ENCODE results near the gene MESP1.

The MESP1 gene

DNA sequence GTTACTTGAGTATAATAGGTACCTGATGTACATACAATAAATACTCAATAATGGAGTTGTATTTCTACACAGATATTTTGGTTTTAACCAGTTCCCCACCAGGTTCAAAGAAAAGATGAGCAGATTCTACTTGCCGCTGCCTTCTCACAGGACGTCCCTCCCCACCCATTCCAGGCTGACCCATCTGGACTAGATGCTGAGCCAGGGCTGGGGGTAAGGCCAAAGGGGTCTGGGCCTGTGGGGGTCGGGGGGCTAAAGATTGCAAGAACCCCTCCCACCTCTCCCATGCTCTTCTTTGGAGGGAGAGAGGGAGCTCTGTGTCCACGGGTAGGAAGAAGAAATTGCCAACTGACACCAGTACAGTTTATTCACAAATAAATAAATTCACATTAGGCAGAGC, 1.5 kb downstream of the MESP1 start:
- H3K36me3 ChIP-seq (ENCODE audit: control insufficient read depth in 1 of 2, insufficient read depth in 2 of 2, low read length in 2 of 2): no peaks in the 10 kb centered on the region
- H3K27me3 ChIP-seq (ENCODE audit: control insufficient read depth in 1 of 2, insufficient read depth in 2 of 2, low read length in 2 of 2): peaks cover 0 to 5% of the 10 kb centered on the region in 2 donors
- no peak overlapping the region for H3K27ac ChIP-seq (ENCODE audit: low read depth, low read length)
- H3K9me3 ChIP-seq (ENCODE audit: control insufficient read depth in 1 of 2, low read length in 2 of 2): no peaks in the 10 kb centered on the region
- H3K9ac ChIP-seq (ENCODE audit: low read depth in 1 of 2, low read length in 2 of 2): no peak overlapping the region
- peak overlapping the region; percentile 71 to 72 for H3K4me3 ChIP-seq (ENCODE audit: low read depth in 1 of 2, low read length in 2 of 2)
- peaks cover 13 to 14% of the 10 kb centered on the region in 2 donors for H3K4me1 ChIP-seq (ENCODE audit: control insufficient read depth in 1 of 2, insufficient read depth in 2 of 2, low read length in 2 of 2)

DNA sequence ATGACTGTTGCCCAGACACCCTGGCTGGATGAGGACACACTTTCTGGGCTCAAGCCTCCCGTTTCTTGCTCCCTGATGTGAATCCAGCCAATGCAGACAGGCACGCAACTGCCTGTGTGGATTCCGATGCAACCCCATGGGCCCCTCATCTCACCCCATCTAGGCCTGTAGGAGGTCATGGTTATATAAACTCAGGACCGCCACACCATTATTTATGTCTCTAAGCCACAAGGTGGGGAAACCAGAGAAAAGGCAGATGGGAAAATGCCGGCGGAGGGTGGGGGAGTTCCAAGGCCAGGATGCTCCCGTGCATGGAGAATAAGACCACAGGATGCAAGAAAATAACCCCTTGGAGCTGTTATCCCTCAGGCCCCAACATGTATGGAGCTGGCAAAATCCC, 2.0 kb downstream of the MESP1 start:
- Histone ChIP-seq H3K27ac (ENCODE audit: low read depth, low read length) (no peak overlapping the region), H3K4me1 (ENCODE audit: control insufficient read depth in 1 of 2, insufficient read depth in 2 of 2, low read length in 2 of 2) (peaks cover 13 to 14% of the 10 kb centered on the region in 2 donors), H3K9me3 (ENCODE audit: control insufficient read depth in 1 of 2, low read length in 2 of 2) (no peaks in the 10 kb centered on the region), H3K9ac (ENCODE audit: low read depth in 1 of 2, low read length in 2 of 2) (no peak overlapping the region), H3K36me3 (ENCODE audit: control insufficient read depth in 1 of 2, insufficient read depth in 2 of 2, low read length in 2 of 2) (no peaks in the 10 kb centered on the region), H3K27me3 (ENCODE audit: control insufficient read depth in 1 of 2, insufficient read depth in 2 of 2, low read length in 2 of 2) (peaks cover 0 to 5% of the 10 kb centered on the region in 2 donors), H3K4me3 (ENCODE audit: low read depth in 1 of 2, low read length in 2 of 2) (no peak overlapping the region)

DNA sequence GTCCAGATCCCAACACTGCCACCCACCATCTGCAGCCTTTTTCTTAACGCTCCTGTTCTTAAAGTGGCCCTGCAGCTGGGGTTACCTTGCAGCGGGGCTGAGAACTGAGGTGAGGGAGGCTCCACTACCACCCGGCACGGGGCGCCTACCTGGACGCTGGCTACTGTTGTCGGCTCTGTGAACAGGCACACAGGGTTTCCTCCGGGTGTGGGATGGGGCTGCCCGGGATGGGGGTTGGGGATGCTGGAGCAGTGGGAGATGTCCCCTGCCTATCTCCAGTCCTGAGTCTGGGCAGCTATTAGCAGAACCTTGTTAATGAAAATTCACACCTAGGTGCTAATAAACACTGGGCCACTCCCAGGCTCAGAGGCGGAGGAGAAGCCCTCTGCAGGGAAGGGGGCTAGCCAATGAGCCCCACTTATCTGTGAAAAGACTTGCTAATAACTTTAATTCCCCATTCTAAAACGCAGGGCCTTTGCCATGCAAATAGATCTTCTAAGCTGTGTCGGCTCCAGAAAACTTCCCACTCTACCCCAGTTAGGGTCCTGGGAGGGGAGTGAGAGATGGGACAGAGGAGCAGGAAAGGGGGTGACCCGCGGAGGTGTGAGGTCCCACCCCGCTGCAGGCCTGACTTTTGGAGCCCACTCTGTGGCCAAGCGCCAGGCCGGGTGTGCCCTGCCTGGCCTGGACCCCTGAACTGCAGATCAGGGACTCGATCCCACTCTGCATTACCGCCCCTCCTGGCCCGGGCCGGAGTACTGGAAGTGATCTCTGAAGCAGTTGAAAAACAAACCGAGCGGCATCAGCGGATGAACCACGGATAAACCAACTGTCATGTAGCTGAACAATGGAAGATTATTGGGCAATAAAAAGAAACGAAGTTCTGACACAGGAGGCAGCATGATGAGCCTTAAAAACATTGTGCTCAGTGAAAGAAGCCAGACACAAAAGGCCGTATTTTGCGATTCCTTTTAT, 3.1 kb downstream of the MESP1 start:
- H3K9me3 ChIP-seq (ENCODE audit: control insufficient read depth in 1 of 2, low read length in 2 of 2): no peaks in the 10 kb centered on the region
- H3K4me3 ChIP-seq (ENCODE audit: low read depth in 1 of 2, low read length in 2 of 2): no peak overlapping the region
- H3K4me1 ChIP-seq (ENCODE audit: control insufficient read depth in 1 of 2, insufficient read depth in 2 of 2, low read length in 2 of 2): peaks cover 13 to 14% of the 10 kb centered on the region in 2 donors
- H3K27ac ChIP-seq (ENCODE audit: low read depth, low read length): no peak overlapping the region
- no peaks in the 10 kb centered on the region for H3K36me3 ChIP-seq (ENCODE audit: control insufficient read depth in 1 of 2, insufficient read depth in 2 of 2, low read length in 2 of 2)
- peaks cover 0 to 5% of the 10 kb centered on the region in 2 donors for H3K27me3 ChIP-seq (ENCODE audit: control insufficient read depth in 1 of 2, insufficient read depth in 2 of 2, low read length in 2 of 2)
- H3K9ac ChIP-seq (ENCODE audit: low read depth in 1 of 2, low read length in 2 of 2): no peak overlapping the region

DNA sequence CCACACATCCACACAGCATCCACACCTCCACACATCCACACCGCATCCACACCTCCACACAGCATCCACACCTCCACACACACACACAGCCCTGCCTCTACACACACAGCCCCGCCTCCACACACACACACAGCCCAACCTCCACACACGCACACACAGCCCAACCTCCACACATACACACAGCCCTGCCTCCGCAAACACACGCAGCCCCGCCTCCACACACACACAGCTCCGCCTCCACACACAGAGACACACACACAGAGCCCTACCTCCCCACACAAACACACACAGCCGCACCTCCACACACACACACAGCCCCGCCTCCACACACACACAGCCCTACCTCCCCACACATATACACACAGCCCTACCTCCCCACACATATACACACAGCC, 4.7 kb downstream of the MESP1 start:
- H3K36me3 ChIP-seq (ENCODE audit: control insufficient read depth in 1 of 2, insufficient read depth in 2 of 2, low read length in 2 of 2): no peaks in the 10 kb centered on the region
- peaks cover 0 to 5% of the 10 kb centered on the region in 2 donors for H3K27me3 ChIP-seq (ENCODE audit: control insufficient read depth in 1 of 2, insufficient read depth in 2 of 2, low read length in 2 of 2)
- H3K27ac ChIP-seq (ENCODE audit: low read depth, low read length): no peak overlapping the region
- no peaks in the 10 kb centered on the region for H3K9me3 ChIP-seq (ENCODE audit: control insufficient read depth in 1 of 2, low read length in 2 of 2)
- H3K4me3 ChIP-seq (ENCODE audit: low read depth in 1 of 2, low read length in 2 of 2): no peak overlapping the region
- no peak overlapping the region for H3K9ac ChIP-seq (ENCODE audit: low read depth in 1 of 2, low read length in 2 of 2)
- peaks cover 9 to 12% of the 10 kb centered on the region in 2 donors for H3K4me1 ChIP-seq (ENCODE audit: control insufficient read depth in 1 of 2, insufficient read depth in 2 of 2, low read length in 2 of 2)

DNA sequence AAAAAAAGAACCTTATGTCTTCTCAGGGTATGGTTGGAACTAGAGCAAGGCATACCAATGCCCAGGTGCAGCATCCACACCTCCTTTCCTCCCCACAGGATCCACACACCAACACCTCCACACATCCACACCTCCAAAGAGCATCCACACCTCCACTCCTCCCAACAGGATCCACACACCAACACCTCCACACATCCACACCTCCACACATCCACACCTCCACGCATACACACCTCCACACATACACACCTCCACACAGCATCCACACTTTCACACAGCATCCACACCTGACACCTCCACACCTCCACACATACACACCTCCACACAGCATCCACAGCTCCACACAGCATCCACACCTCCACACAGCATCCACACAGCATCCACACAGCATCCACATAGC, 5.3 kb downstream of the MESP1 start:
- no peaks in the 10 kb centered on the region for H3K36me3 ChIP-seq (ENCODE audit: control insufficient read depth in 1 of 2, insufficient read depth in 2 of 2, low read length in 2 of 2)
- H3K27ac ChIP-seq (ENCODE audit: low read depth, low read length): no peak overlapping the region
- H3K9ac ChIP-seq (ENCODE audit: low read depth in 1 of 2, low read length in 2 of 2): no peak overlapping the region
- no peak overlapping the region for H3K4me3 ChIP-seq (ENCODE audit: low read depth in 1 of 2, low read length in 2 of 2)
- no peaks in the 10 kb centered on the region for H3K9me3 ChIP-seq (ENCODE audit: control insufficient read depth in 1 of 2, low read length in 2 of 2)
- peaks cover 0 to 5% of the 10 kb centered on the region in 2 donors for H3K27me3 ChIP-seq (ENCODE audit: control insufficient read depth in 1 of 2, insufficient read depth in 2 of 2, low read length in 2 of 2)
- H3K4me1 ChIP-seq (ENCODE audit: control insufficient read depth in 1 of 2, insufficient read depth in 2 of 2, low read length in 2 of 2): peaks cover 7 to 9% of the 10 kb centered on the region in 2 donors

DNA sequence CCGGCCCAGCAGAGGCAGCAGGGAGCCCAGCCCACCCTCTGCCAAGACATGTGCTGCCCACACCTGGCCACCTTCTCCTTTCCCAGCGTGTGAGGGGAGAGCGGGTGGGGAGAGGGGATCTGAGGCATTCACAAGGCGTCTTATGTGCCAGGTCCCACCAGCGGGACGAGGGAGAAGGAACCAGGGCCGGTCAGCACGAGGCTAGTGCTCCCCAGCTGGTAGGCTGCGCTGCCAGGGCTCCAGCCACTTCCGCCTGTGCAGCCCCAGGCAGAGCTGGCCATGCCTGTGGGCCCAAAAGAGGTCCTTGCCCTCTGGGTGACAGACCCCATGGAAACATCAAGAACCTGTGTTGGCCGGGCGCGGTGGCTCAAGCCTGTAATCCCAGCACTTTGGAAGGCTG, 5.9 kb downstream of the MESP1 start:
- Histone ChIP-seq H3K27ac (ENCODE audit: low read depth, low read length) (no peak overlapping the region), H3K9ac (ENCODE audit: low read depth in 1 of 2, low read length in 2 of 2) (no peak overlapping the region), H3K4me1 (ENCODE audit: control insufficient read depth in 1 of 2, insufficient read depth in 2 of 2, low read length in 2 of 2) (peaks cover 6 to 8% of the 10 kb centered on the region in 2 donors), H3K4me3 (ENCODE audit: low read depth in 1 of 2, low read length in 2 of 2) (no peak overlapping the region), H3K9me3 (ENCODE audit: control insufficient read depth in 1 of 2, low read length in 2 of 2) (no peaks in the 10 kb centered on the region), H3K36me3 (ENCODE audit: control insufficient read depth in 1 of 2, insufficient read depth in 2 of 2, low read length in 2 of 2) (no peaks in the 10 kb centered on the region), H3K27me3 (ENCODE audit: control insufficient read depth in 1 of 2, insufficient read depth in 2 of 2, low read length in 2 of 2) (peaks cover 0 to 5% of the 10 kb centered on the region in 2 donors)

DNA sequence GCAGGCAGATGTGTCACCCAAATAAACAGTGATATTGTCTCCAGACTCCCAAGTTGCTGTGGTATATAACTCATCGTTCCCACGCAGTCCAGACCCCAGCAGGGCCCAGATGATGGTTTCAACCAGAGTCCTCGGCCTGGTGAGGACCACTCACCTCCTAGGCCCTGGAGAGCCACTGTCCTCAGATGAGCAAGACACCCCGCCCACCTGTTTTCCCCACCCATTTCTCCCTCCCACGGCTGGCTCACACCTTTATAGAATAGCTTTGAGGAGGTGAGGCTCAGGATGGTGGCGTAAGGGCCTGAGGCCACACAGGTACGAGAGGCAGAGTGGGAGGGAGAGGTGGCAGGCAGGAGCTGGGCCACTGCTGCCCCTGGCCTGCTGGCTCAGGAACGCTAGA, 7.5 kb downstream of the MESP1 start:
- H3K9ac ChIP-seq (ENCODE audit: low read depth in 1 of 2, low read length in 2 of 2): no peak overlapping the region
- no peak overlapping the region for H3K4me3 ChIP-seq (ENCODE audit: low read depth in 1 of 2, low read length in 2 of 2)
- H3K36me3 ChIP-seq (ENCODE audit: control insufficient read depth in 1 of 2, insufficient read depth in 2 of 2, low read length in 2 of 2): no peaks in the 10 kb centered on the region
- no peaks in the 10 kb centered on the region for H3K9me3 ChIP-seq (ENCODE audit: control insufficient read depth in 1 of 2, low read length in 2 of 2)
- peaks cover 3% of the 10 kb centered on the region in 2 donors for H3K4me1 ChIP-seq (ENCODE audit: control insufficient read depth in 1 of 2, insufficient read depth in 2 of 2, low read length in 2 of 2)
- H3K27me3 ChIP-seq (ENCODE audit: control insufficient read depth in 1 of 2, insufficient read depth in 2 of 2, low read length in 2 of 2): peaks cover 0 to 5% of the 10 kb centered on the region in 2 donors
- no peak overlapping the region for H3K27ac ChIP-seq (ENCODE audit: low read depth, low read length)

DNA sequence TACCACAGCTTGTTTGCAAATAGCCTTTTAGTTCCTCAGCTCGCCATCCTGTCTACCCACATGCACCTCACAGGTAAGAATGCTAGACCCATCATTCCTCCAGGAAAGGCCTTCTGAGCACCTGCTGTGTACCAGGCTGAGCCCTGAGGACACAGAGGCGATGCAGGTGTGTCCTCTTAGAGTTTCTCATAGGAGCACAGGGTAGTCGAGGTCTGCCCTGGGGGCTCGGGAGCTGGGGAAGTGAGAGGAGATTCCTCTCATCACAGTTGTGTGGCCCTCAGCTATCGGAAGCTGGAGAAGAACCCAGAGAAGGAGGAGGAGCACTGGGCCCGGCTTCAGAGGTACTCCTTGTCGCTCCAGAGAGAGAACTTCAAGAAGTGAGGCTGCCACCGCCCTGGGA, 8.0 kb downstream of the MESP1 start:
- no peak overlapping the region for H3K27ac ChIP-seq (ENCODE audit: low read depth, low read length)
- no peak overlapping the region for H3K4me3 ChIP-seq (ENCODE audit: low read depth in 1 of 2, low read length in 2 of 2)
- H3K9ac ChIP-seq (ENCODE audit: low read depth in 1 of 2, low read length in 2 of 2): no peak overlapping the region
- H3K4me1 ChIP-seq (ENCODE audit: control insufficient read depth in 1 of 2, insufficient read depth in 2 of 2, low read length in 2 of 2): peaks cover 3% of the 10 kb centered on the region in 2 donors
- no peaks in the 10 kb centered on the region for H3K9me3 ChIP-seq (ENCODE audit: control insufficient read depth in 1 of 2, low read length in 2 of 2)
- peaks cover 0 to 5% of the 10 kb centered on the region in 2 donors for H3K27me3 ChIP-seq (ENCODE audit: control insufficient read depth in 1 of 2, insufficient read depth in 2 of 2, low read length in 2 of 2)
- H3K36me3 ChIP-seq (ENCODE audit: control insufficient read depth in 1 of 2, insufficient read depth in 2 of 2, low read length in 2 of 2): no peaks in the 10 kb centered on the region

DNA sequence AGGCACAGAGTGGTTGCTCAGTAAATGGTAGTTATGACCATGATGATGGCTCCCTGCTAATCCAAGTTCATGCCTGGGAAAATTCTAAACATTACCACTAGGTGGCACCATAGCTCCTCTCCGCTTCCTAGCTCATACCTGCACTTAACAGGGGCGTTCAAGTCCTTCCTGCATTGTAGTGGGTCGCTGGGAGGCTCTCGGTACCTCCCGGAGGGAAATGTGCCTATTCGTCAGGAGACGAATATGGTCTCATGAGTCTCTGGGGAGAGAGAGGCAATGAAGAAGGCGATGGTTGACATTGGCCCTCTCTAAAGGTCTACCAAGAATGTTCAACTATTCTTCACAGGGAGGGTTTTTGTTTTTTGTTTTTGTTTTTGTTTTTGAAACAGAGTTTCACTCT, 10.9 kb downstream of the MESP1 start:
- H3K4me1 ChIP-seq (ENCODE audit: control insufficient read depth in 1 of 2, insufficient read depth in 2 of 2, low read length in 2 of 2): peaks cover 3% of the 10 kb centered on the region in 2 donors
- no peaks in the 10 kb centered on the region for H3K9me3 ChIP-seq (ENCODE audit: control insufficient read depth in 1 of 2, low read length in 2 of 2)
- peak overlapping the region in 1 of 2 donors; percentile 47 for H3K9ac ChIP-seq (ENCODE audit: low read depth in 1 of 2, low read length in 2 of 2)
- H3K27me3 ChIP-seq (ENCODE audit: control insufficient read depth in 1 of 2, insufficient read depth in 2 of 2, low read length in 2 of 2): no peaks in the 10 kb centered on the region
- H3K4me3 ChIP-seq (ENCODE audit: low read depth in 1 of 2, low read length in 2 of 2): peak overlapping the region in 1 of 2 donors; percentile 41
- no peak overlapping the region for H3K27ac ChIP-seq (ENCODE audit: low read depth, low read length)
- no peaks in the 10 kb centered on the region for H3K36me3 ChIP-seq (ENCODE audit: control insufficient read depth in 1 of 2, insufficient read depth in 2 of 2, low read length in 2 of 2)

DNA sequence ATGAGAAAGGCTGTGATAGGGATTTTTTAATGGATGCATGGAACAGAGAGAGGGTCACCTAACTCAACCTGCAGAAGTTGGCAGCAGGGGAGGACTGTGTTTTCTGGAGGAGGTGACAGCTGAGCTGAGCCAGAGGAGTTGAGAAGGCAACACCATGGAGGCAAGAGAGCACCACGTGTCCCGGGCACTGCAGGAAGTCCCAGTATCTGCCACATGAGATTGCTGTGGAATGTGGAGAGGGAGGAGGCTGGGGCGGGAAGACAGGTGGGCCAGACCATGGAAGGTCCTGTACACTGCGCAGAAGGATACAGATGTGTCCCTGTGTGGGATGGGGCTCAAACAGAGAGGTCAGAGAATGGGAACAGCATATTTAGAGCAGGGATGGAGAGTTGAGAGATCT, 15.3 kb downstream of the MESP1 start:
- no peaks in the 10 kb centered on the region for H3K36me3 ChIP-seq (ENCODE audit: control insufficient read depth in 1 of 2, insufficient read depth in 2 of 2, low read length in 2 of 2)
- H3K4me1 ChIP-seq (ENCODE audit: control insufficient read depth in 1 of 2, insufficient read depth in 2 of 2, low read length in 2 of 2): peaks cover 3% of the 10 kb centered on the region in 2 donors
- H3K9ac ChIP-seq (ENCODE audit: low read depth in 1 of 2, low read length in 2 of 2): no peak overlapping the region
- no peaks in the 10 kb centered on the region for H3K27me3 ChIP-seq (ENCODE audit: control insufficient read depth in 1 of 2, insufficient read depth in 2 of 2, low read length in 2 of 2)
- H3K4me3 ChIP-seq (ENCODE audit: low read depth in 1 of 2, low read length in 2 of 2): no peak overlapping the region
- no peak overlapping the region for H3K27ac ChIP-seq (ENCODE audit: low read depth, low read length)
- no peaks in the 10 kb centered on the region for H3K9me3 ChIP-seq (ENCODE audit: control insufficient read depth in 1 of 2, low read length in 2 of 2)
